GM19372 (cell line): ENCODE results near the gene STUM.

ENCODE experiments used
- ATAC-seq: cut with Tn5 transposase; IDR thresholded peaks from one replicate; pipeline ENCODE4 v1.9.1; 2021; ENCODE audit warnings: mild to moderate bottlenecking, low read depth, moderate library complexity; ENCODE audit not compliant: unreplicated experiment

The STUM gene

DNA sequence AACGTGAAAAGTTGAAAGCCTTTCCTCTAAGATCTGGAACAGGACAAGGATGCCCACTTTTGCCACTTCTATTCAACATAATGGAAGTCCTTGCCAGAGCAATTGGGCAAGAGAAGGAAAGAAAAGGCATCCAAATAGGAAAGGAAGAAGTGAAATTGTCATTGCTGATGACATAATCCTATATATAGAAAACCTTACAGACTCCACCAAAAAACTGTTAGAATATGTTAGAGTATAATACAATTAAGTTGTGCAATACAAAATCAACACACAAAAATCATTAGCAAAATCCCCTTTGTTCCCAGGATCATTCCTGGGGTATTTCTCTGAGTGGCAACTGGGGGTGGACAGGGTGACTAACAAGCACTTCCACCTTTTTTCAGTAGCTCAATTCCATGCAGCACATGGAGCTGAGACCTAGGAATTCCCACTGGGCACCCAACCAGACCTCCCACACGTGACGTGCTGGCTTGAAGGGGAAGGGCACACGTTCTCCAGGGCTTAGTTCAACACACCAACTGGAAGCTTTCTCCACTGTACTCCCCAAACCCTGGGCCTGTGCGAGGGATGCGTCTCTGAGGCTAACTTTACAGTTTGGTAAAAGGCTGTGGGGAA lies 9.6 kb downstream of the STUM start:
- ATAC-seq = no peak

DNA sequence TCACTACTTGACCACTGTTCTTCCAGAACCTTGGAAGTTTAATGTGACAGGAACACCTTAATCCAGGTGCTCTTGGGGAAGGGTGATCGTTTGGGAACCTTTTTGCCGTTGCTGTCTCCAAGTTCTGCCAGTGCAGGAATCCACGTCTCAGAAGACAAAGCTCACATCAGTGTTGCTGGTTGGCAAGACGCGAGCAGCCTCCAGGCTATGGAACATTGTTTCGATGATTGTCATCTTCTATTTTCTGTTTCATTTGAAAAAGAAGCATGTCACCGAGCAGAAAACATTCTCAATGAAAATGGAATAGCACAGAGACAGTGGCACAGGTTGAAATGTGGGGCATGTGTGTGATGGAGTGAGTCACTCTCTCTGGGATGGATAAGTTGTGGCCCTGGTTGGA lies 11.7 kb downstream of the STUM start:
- no peak for ATAC-seq

DNA sequence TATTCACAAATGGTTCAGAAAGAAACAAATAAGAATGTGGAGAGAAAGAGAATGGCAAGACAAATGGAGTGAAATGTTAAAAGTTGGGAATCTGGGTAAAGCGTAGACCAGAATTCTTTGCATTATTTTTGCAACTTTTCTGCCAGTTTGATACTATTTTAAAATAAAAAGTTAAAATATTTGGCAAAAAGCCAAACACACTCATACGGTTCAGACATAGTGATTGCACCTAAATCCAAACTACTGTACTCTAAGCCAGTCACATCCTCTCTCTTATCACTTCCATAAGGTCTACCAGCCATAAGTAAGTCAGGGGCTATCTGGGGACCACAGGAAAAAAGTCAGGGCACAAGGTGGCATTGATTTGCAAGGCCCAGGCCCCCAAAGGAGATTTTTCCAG lies 14.4 kb downstream of the STUM start:
- ATAC-seq = no peak

DNA sequence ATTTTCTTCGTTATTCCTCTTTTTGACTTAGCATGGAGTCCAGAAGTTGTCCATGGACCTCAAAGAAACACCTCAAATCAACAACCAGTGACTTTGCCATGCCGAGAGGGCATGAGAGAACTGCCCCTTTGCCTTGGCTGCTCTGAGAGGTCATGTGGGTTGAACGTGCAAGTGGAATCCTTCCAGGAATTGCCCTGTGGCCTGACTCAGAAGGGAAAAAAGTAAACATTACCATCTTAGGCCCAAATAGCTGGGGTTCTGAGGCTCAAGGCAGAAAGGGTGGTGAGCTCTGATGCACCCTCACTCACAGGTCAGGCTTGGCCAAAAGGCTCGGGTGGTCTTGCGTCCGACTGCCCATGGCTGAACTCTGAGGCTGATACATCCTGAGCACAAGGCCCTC lies 15.1 kb downstream of the STUM start:
- no peak for ATAC-seq

DNA sequence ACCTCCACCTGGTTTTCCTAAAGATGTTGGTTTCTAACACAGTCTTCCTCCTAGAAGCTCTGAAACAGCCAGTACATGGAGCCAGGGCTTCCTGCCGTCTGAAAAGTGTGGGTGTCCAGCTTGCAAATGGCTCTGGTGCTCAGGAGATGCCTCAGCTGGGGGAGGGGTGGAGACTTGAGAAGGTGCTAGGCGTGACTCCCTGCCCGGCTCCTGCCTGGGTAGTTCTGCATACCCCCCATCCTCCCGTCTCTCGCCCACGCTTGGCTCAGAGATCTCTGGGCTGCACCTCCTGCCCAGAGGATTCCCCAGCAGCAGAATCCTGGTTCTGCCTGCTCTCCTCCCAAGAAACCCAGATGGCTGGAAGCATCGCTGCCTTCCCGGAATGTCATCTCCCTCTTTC lies 16.9 kb downstream of the STUM start:
- no peak for ATAC-seq

DNA sequence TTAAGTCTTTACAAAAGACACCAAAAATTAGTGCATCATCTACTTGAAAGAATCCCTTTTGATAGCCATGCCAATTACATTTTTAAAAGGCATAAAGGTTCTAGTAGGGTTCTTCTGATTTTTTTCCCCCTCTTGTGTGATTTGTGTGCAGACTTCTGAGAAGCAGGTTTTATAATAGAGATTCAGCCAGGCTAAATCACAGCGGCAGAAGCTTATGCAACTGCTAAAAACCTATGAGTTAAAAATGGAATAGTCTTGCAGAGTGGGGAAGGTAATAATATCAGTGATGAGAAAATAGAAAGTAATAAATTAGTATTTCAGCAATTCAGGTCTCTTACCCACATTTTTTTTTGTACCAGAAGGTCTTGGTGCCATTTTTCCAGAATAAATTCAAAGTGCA lies 17.7 kb downstream of the STUM start:
- no peak for ATAC-seq

DNA sequence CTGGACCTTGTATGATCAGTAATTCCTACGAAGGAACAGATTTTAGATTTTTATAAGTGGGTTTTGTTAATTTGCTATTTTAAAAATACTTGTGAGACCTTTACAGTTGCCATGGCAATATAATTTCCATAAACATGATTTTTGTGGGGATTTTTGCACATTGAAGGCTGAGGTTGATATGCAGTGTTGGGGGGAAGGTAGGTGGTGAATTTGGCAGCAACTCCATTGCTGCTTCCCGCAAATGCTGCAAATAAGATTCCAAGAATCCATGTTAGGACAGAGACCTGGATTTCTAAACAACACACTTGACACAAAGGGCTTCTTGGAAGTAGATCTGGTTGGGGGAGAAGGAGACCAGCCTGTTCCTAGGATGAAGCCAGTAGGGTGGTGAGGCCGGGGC lies 18.2 kb downstream of the STUM start:
- no peak for ATAC-seq

DNA sequence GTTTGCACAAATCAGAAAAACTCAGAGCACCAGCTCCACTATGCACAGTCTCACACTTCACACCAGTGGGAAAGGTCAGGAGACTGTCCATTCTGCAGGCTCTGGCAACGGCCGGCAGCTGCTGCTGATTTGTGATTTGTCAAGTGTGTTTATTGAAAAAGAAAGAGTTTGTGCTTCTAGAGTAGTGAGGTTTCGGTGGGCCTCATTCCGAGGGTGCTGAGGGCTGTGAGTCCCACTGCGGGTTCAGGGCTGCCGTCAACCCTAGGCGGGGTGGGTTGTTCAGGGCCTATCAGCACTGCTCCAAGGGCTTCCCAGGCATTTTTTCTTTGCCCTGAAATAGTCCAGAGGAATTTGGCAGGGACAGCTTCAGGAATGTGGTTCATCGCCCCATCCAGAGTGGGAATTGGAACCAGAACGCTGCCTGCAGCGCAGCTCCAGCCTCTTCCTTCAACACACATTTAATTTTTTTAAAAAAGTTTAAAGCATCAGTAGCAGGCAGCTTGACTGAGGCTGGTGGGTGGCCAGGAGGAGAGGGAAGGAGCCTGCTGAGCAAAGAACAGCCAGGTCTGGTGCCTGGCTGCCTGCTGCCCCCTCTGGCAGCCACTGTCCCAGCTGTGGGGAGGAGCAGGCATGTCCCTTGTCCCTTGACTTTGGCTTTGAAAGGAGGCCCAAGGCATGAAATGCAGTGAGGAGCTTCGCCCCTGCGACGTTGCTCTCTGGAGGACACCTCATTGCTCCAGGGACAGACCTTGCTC lies 19.7 kb downstream of the STUM start:
- ATAC-seq = no peak

DNA sequence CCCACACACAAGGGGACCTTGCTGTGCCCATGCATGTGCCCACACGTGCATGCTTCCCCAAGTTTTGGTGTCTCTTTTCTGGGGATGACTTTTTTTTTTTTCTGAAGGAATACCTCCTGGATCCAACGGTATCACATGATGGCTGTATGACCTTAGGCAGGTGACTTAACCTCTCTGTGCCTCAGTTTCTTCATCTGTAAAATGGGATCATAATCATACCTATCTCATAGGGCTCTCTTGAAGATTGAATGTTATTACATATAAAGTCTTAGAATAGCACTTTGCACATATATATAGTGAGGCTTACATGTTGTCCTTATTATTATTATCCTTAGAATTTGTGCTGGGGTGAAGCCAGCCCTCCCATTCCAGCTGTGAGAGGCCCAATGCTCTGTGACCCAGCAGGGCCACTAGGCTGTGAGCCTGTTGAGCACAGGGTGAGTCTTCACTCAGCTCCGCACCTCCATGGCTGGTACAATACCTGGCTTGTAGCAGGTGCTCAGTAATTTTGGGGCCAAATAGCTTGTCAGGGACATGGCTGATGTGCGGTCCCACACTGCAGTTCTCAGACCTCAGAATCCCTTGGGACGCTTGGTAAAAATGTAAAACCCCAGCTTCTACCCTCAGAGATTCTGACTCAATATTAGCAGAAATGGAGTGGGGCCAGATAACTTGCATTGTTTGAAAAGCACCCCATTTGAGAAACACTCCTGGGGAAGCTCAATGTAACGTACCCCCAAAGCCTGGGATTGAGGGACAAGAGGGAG lies 20.6 kb downstream of the STUM start:
- no peak for ATAC-seq

DNA sequence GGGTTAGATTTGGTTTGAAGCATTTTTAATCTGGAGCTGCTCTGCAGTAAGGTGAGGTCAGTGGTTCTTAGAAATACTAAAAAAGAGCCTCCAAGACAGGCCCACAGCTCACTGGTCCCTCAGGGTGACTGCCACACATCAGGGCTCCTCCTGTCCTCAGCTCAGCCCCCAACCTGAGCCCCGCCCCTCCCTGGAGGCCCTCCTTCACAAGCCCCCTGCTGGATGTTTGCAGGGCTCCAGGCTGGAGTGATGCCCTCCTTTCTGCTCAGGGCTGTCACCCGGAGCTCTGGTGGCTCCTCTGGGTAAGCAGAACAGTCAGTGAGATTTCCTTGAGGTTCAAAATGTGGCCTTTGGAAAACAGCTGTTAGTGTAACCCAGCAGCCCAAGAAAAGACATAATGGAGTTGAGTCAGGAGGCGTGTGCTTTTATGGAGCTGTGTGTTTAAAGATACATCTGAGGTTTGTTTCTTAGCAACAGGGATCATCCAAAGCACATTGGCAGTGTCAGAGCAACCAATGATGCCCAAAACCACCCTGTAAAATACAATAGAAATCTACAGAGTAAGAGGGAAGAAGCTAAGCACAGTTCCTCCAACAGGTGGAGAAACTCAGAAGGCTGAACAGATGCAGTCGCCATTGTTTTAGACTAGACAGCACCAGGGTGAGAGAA lies 21.4 kb downstream of the STUM start:
- ATAC-seq = no peak

DNA sequence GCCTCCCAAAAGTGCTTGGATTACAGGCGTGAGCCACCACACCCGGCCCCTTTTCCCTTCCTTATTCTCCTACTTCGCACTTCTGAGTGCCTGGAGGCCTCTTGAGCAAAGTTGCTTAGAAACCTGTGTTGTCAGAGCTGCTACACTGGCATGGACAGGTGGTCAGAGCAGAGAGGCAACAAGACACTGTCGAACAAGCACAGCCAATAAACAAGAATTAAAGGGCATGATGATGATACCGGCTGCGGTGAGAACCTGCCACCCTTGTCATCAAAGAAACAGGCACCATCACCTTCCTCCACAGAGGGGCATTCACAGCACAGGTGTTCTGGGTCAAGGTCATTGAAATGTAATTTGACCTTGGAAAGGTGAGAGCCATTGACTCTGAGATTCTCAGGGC lies 23.3 kb downstream of the STUM start:
- no peak for ATAC-seq

DNA sequence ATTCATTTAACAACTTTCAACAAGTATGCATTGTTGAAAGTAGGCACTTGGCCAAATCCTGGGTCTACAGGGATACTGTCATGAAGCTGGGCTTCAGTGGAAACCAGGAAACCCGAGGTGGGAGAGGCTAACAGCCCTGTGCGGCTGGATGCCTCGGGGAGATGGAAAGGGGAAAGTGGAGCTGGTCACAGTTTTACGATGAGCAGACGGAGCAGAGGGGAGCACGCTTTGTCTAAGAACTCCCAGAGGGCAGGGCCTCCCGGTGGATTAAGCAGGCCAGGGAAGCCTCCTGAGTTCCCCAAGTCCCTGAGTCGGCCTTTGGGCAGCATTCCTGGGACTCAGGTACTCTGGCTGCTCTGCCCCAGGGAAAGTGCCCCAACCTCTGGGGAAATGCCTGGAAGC lies 23.8 kb downstream of the STUM start:
- ATAC-seq = no peak

DNA sequence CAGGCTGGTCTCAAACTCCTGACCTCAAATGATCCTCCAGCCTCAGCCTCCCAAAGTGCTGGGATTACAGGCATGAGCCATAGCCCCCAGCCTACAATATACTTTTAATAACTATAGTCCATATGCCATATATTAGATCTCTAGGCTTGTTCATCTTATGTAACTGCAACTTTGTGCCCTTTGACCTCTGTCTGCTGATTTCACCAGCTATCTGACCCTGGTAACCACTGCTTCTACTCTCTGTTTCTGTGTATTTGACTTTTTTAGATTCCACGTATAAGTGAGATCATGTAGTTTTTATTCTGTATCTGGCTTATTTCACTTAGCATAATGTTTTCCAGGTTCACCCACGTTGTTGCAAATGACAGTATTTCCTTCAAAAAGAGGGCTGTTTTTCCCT lies 25.5 kb downstream of the STUM start:
- no peak for ATAC-seq

DNA sequence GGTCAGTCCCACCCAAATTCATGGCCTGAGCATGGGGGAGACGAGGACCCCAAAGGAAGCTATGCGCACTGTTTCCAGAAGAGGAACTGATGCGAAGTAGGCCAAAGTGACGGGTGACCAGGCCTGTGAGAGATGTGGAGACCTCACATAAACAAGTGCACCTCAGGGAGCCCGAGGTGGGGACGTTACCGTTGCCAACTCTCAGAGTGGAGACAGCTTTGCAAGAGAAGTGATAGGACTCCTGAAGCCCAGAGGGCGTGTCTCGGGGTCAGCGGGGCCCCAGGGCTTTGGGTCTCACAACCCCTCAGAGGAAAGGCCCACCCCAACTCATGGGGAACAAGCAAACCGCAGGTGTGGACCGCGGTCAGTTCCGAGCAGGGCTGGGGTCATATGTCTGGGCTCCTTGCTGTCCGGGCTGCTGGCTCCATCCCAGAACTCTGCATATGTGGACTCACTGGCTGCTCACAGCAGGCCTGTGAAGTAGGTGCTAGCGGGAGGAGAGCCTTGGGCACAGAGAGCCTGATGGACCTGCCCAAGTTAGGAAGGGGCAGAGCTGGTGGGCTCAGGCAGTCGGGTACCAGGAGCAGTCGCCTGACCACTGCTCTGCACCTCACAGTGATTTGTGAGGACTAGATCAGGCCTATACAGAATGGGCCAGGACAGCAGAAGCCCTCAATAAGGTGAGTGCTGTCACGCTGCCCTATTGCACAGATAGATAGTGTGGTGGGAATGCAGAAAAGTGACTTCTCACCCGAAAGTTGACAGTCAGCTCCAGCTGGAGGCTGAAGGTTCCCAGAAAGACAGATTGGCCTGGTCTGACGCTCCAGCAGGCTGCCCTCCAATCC lies 26.2 kb downstream of the STUM start:
- no peak for ATAC-seq

DNA sequence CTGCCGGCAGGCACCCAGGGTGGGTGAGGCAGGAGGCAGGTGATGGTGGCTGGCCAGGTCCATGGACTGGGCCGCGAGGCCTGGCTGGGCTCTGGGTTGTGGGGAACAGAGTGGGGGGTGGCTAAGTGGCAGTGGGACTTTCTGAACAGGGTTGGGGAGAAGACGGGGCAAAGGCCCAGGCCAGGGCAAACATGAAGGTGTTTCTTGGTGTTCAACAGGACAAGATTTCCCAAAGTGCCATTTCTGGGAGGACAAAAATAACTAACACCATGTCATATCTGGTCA lies 26.8 kb downstream of the STUM start:
- no peak for ATAC-seq

DNA sequence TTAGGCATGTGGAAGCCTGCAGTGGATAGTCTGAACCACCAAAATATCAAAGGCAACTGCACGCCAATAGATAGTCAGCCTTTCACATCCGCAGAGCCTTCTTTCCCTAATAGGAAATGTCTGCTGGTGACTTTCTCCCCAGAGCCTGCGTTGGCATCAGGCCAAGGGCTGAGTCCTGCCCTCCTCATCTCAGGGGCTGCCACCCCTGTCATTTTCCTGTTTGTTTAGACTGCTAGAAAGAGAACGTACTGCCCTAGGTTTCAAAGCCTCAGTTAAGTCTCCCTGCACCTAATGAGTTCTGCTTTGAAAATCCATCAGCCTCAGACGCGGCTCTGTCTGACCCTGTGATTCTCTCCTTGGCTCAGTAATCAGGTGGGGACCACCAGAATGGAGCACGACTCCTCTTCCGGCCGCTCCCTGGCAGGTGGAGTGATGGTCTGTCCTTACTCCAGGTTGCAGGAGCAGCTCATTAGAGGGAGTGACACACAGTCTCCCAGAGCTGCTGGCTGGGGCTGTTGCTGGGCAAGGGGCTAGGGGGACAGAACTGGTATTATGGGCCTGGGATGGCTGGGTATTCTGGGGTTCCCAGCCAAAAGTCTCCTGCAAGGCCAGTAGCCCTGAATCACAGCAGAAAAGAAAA lies 27.3 kb downstream of the STUM start:
- ATAC-seq = no peak

DNA sequence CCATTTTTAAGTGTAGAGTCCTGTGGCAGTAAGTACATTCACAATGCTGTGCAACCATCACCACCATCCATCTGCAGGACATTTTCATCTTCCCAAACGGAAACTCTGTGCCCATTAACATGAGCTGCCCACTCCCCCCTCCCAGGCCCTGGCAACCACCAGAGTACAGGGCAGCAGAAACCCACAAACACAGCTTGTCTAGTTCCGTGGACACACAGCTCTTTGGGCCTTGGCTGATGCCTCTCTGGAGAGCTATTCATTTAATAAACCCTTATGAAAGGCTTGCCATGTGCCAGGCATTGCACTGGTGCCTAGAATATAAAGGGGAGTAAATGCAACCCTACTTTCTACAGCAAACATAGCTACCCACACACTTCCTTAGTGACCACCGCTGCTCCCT lies 28.0 kb downstream of the STUM start:
- ATAC-seq = no peak

DNA sequence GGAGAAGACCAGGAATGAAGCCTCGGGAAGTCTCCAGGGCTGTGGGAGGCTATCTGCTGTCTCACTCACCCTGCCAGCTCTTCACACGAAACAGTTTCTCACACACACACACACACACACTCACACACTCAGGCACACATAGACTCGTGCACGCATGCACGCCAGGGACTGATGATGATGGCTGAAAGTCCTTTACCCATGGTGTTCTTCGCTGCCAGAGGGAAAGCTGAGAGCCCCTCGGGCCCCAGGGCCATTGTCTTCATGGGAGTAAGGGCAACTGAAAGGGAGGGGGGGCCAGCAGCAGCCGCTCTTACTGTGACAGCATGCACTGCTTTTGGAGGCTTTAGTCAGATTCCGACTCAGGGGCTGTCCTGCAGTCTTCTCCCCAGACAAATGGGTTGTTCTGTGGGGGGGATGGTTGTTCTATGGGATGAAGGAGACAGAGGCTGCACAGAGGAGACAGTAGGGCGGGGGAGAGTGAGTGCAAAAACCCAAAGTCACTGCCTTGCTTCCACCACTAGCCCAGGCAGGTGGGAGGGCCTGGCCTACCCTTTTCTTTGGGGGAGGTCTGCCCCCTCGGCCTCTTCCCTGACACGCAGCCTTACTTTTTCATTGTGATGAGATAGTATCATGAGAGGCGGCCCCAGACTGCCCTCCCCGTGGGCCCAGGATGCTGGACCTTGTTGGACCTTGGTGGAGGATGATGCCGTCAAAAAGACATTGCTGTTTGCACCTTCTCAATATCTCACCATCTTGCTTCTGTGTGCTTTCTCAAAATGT lies 29.0 kb downstream of the STUM start:
- no peak for ATAC-seq

DNA sequence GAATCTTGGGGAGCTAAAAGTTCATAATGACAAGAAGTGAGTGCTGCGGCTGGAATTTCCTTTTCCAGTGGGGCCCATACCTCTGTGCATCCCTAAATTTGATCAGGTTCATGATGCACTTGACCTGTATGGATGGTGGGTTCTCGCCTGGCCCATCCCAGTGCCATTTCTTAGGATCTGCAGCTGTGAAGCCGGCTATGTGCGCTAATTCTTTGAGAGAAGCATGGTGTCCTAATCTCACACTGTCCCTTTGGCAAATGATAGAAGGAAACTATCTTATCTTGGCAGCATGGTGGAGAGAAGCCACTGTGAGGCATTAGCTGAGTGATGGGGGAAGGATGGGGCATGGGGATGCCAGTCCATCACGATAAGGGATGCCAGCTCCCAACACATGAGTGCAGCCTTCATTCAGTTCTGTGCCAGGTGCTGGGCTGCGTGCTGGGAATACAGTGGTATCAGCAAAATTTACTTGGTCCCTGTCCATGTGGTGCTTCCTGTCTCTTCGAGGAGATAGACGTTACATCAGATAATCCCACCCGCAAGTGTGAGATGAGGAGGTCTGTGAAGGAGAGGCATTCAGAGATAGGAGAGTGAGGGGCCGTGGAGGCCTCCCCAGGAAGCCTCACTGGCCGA lies 30.5 kb downstream of the STUM start:
- ATAC-seq = no peak
